Stimulated activated CD8-positive, alpha-beta memory T cell treated with anti-CD3 and anti-CD28 coated beads, Interleukin-15, amount 100 ng/mL, for 4 hours (primary cell): ENCODE data around the gene ZNF99.
"Not testable (repeated sequence)": the region's sequence is repeated elsewhere in the genome, so short reads cannot be mapped to it uniquely, and the experiment has no call there.

Source experiments
- DNase-seq, 2 donors: peaks; one replicate each; pipeline ENCODE4 v3.0.0-alpha.2; 2020; ENCODE audit warnings: low read depth in 2 of 2

ZNF99 gene

DNA sequence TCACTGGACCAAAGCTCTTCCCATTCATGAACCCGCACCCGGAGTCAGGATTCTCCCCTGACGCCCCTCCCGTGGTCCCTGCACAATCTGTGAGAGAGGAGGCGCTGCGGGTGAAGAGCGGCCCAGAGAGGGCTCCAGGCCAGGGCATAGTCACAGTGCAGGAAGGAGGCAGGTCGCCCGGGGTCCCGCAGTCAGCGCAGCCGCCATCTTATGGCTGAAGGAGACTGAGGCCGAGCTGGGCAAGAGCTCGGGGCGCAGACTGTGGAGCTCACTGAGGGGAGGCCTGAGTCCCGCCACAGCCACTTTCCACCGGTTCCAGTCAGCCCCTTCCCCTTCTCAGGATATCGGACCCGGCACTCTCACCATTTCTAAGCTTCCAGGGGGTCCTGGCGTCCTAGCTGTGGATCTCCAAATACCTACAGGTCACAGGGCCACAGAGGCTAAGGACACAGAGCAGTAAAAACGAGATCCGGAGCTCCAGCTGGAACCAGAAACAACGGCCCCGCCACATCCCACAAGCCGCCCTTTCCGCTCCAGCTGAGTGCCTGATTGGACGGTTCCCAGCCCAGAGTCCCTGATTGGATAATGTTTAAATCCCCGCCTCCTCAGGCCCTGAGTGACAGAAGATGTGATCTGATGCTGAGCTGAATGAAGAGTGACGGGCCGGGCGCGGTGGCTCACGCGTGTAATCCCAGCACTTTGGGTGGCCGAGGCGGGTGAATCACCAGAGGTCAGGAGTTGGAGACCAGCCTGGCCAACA, at the start of gene ZNF99:
Gene ZNF99 (minus strand): TSS at position 501 of the 760 bp plus-strand sequence. CDS start 135 bp downstream, at position 366.
- no peak for DNase-seq

DNA sequence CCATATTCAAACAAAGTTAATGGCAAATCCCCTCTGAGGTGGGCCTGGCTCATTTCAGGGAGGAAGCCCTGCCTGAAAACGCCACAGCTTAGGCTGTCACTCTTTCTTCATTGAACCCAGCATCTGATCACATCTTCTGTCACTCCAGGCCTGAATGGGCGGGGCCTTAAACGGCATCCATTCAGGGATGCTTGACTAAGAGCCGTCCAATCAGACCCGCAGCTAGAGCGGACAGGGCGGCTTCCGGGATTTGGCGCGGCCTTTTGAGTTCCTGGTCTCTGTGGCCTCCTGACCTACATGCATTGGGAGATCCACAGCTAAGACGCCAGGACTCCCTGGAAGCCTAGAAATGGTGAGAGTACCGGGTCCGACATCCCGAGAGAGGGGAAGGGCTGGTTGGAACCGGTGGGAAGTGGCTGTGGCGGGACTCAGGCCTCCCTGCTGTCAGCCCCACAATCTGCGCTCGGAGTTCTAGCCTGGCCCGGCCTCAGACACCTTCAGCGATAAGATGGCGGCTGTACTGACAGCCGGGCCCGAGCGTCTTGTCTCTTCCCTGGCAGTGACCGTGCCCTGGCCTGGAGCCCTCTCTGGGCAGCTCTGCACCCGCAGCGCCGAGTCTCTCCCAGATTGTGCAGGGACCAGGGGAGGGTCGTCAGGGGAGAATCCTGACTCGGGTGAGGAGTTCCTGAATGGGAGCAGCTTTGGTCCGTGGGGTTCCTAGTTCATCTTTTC, 48.2 kb upstream of the ZNF99 start, which contains the start of gene ZNF723:
Gene ZNF723 (plus strand): TSS at position 261 of the 732 bp plus-strand sequence. CDS start 89 bp downstream, at position 350.
- DNase-seq: no peak

DNA sequence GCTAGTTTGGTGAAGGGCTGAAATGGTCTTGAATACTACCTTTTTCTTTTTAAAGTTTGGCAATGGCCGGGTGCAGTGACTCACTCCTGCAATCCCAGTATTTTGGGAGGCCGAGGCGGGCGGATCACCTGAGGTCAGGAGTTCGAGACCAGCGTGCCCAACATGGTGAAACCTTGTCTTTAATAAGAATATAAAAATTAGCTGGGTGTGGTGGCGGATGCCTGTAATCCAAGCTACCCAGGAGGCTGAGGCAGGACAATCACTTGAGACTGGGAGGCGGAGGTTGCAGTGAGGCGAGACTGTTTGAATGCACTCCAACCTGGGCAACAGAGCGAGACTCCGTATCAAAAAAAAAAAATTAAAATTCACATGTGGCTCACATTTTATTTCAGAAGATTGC, 47.3 kb upstream of the ZNF99 start:
- no peak for DNase-seq

DNA sequence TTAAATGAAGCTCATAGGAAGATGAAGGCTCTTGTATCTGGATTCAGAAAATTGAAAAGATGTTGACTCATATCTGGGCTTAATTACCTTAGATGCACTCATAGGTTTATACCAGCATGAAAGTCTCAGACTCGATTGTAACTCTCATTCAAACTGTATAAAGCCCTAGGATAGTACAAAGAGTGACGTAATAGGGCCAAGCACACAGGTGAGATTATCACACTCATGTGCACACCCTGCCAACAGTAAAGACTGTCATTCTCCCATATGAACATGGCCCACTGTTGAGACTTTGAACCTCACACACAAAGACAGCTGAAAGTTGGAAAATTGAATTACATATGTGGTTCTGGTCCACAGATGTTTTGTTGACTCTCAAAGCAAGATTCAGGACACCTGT, 30.2 kb upstream of the ZNF99 start:
- DNase-seq: no peak

DNA sequence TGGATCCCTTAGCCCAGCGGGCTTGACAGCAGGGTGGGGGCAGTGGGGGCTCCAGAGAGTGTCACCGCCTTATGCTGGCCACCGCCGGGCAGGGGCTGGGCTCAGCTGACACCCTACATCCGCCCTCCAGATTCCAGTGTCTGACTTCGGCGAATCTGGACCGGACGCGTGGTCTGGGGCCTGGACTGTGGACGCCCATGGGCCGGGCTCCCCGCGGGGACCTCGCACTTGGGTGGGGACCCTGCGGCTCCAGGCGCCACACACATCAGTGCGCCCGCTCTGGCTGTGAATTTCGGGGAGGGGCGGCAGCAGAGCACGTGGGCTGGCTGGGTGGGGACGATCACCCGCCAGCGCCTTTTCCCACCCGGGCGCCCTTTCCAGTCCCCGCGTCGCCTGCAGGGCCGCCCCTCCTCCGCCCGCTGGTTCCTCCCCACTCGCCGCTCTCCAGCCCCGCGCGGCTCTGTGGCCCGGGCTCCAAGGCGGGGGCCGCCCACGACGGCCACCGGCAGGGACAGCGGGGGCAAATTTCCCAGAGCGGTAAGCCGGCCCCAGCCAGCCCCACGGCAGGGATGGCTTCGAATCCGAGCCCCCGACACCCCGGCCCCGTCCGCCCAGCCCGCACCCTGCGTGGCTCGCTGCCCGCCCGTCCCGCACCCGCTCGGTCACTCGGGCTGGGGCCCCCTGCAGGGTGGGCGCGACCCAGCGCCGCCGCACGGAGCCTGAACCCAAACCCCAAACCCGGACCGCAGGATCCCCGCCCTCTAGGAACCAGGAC, 23.3 kb upstream of the ZNF99 start:
- no peak for DNase-seq

DNA sequence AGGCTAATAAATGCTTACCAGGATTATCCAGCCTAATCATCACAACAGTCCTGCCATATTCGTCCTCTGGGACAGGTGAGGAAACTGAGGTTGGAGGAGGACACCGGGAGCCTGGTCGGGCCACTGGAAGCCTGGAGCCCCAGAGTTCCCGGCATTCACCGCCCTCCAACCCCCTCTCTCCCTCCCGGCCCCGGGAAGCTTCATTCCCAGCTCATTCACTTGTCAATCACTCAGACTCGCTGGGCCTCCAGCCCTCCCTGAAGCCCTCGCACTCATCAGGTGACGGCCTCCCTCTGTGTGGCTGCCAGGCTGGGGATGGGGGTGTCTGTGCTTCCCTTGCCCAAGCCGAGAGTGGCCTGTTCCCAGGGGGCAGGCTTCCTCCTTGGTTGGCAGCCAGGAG, 22.5 kb upstream of the ZNF99 start:
- no peak for DNase-seq

DNA sequence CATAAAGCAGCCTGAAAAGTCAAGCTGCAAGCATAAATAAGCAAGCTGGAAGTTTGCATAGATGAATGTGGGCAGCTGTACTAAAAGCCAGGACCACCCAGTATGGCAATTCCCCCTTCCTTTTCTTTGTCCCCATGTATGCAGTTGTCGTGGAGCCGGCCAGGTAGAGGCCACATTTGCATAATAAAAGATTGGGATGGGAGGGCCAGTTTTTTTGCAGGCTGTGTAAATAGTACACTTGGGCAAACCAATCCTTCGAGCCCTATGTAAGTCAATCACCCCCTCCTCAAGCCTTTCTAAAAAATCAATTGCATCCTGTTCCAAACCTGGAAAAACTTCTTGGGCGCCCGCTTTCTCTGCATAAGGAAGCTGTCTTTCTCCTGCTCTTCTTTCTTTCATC, 13.1 kb upstream of the ZNF99 start:
- DNase-seq: no peak

DNA sequence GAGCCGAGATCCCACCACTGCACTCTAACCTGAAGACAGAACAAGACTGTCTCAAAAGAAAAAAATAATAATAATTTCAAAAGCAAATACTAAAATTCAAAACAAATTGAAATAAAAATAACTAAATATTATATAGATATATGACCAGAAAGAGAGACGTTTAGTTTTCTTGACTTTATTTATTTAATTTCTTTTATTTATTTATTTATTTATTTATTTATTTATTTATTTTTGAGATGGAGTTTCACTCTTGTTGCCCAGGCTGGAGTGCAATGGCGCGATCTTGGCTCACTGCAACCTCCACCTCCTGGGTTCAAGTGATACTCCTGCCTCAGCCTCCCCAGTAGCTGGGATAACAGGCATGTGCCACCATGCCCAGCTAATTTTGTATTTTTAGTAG, 8.9 kb upstream of the ZNF99 start:
- not testable (repeated sequence) for DNase-seq

DNA sequence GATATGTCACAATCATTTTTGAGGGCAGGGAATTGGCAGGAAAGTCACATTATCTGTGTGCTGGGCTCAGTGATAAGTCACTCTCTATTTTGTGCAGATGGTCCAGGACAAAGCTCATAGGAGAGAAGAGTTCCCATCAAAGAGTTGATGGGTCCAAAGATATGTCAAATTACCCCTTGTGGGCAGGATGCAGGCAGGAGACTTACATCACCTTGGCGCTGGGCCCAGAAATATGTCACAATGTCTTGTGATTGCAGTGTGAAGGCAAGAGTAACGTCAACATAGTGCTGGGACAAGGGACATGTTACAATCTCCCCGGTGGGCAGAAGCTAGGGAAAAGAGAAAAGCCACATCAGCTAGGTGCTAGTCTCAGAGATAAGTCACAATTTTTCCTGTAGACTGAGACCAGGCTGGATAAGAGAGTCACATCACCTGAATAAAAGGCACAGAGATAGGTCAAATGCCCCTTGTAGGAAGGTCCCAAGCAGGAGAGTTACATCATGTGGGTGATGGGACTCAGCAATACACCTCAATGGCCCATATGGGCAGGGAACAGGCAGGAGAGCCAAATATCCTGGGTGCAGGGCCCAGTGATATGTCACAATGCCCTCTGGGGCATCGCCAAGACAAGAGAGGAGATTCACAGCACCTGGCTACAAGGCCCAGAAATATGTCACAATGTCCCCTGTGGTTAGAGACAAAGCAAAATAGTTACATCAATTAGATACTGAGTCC, 47.9 kb downstream of the ZNF99 start:
- DNase-seq: no peak

DNA sequence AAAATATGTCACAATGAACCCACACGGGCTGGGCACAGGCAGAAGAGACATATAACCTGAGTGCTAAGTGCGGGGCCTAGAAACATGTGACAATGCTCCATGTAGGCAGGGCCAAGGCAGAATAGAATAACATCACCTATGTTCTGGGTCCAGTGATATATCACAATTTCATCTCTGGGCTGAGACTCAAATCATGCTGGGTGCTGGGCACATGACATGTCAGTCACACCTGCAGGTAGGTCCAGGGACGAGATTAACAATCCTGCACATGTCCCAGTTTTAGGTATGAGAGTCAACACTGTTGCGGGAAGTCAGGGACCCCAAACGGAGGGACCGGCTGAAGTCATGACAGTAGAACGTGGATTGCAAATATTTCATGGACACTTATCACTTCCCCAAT, 50.3 kb downstream of the ZNF99 start:
- no peak for DNase-seq

DNA sequence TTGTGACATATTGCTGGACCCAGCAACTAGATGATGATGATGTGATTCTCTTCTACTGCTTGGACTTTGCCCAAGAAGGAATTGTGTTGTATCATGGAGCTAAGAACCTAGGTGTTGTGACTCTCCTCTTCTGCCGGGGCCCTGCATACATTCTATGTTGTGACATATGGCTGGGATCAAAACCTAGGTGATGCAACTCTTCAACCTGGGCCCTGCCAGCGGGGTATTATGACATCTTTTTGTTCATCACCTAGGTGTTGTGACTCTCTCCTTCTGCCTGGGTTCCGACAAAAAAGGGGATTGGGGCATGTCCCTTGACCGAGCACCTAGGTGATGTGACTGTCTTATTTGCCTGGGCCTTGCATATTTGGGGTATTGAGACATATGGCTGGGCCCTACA, 55.7 kb downstream of the ZNF99 start:
- not testable (repeated sequence) for DNase-seq

DNA sequence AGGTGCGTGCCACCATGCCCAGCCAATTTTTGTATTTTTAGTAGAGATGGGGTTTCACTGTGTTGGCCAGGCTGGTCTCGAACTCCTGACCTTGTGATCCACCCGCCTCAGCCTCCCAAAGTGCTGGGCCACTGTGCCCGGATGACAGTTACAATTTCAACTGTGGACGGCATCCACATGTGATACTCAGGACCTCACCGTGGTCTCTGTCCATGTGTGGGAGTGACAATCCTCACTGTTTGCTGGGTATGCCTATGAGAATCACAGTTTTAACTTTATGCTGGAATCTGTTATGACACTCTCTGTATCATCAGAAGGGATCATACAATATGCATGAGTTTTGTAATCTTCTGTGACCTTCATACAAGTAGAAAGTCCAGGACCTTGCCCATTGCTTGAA, 62.4 kb downstream of the ZNF99 start:
- DNase-seq: not testable (repeated sequence)

DNA sequence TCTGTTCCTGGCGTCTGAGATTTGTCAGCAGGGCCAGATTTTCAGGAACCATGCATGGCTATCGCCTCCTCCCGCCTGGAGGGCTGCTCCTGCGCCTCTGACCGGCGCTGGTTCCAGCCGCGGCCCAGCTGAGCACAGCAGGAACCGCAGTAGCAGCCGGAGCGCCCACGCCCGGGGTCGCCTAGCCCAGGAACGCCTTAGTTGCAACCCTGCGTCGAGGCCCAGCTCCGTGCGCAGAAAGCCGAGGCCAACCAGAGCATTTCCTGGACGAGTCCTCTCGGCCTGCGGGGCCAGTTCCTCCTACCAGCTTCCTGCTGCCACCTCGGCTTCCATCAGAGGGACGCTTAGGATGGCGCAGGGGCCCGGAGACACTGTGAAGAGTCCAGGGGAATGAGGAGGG, 75.0 kb downstream of the ZNF99 start:
- DNase-seq: no peak

DNA sequence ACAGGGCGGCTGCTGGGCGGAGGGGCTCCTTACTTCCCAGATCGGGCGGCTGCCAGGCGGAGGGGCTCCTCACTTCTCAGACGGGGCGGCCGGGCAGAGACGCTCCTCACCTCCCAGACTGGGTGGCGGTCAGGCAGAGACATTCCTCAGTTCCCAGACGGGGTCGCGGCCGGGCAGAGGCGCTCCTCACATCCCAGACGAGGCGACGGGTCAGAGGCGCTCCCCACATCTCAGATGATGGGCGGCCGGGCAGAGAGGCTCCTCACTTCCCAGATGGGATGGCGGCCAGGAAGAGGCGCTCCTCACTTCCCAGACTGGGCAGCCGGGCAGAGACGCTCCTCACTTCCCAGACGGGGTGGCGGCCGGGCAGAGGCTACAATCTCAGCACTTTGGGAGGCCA, 80.9 kb downstream of the ZNF99 start:
- not testable (repeated sequence) for DNase-seq

DNA sequence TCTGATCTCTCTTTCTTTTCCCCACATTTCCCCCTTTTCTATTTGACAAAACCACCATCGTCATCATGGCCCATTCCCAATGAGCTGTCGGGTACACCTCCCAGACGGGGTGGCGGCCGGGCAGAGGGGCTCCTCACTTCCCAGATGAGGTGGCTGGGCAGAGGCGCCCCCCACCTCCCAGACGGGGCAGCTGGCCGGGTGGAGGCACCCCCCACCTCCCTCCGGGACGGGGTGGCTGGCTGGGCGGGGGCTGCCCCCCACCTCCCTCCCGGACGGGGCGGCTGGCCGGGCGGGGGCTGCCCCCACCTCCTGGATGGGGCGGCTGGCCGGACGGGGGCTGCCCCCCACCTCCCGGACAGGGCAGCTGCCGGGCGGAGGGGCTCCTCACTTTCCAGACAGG, 81.3 kb downstream of the ZNF99 start:
- not testable (repeated sequence) for DNase-seq
